Fibroblast of lung (primary cell): Measurements from ENCODE around the gene UBE2E2. TPM values are rescaled to one million over a fixed set of nuclear protein-coding genes. Genes with fewer than 3 reads are reported as not detected.

Experiments used
- DNase-seq, 2 donors: peaks; one replicate each; pipeline versions ENCODE4 v3.0.0 to v3.0.0-alpha.2; 2010; ENCODE audit warnings: low read depth in 2 of 2
- H2AFZ ChIP-seq: 2 replicates; pipeline ENCODE4 v1.5.1; 2012; ENCODE audit warnings: low read length, control low read depth, inconsistent platforms
- H3K27ac ChIP-seq: 2 replicates; pipeline ENCODE4 v1.5.1; 2011; ENCODE audit warnings: low read length, control low read depth; ENCODE audit not compliant: insufficient read depth
- H3K27me3 ChIP-seq: 2 replicates; pipeline ENCODE4 v1.5.1; 2011; ENCODE audit warnings: mild to moderate bottlenecking, low read length; ENCODE audit not compliant: control insufficient read depth, insufficient read depth
- H3K36me3 ChIP-seq: 2 replicates; pipeline ENCODE4 v1.5.1; 2011; ENCODE audit warnings: low read length; ENCODE audit not compliant: control insufficient read depth, insufficient read depth
- H3K4me1 ChIP-seq: 2 replicates; pipeline ENCODE4 v1.5.1; 2011; ENCODE audit warnings: low read length; ENCODE audit not compliant: control insufficient read depth, insufficient read depth; ENCODE audit errors: extremely low read depth
- H3K4me2 ChIP-seq: 2 replicates; pipeline ENCODE4 v1.5.1; 2011; ENCODE audit warnings: low read length, control low read depth; ENCODE audit not compliant: insufficient read depth; ENCODE audit errors: extremely low read depth
- H3K4me3 ChIP-seq, 4 experiments: fragments of 200-600 bp in 1 of 4; sonication (generic) in 1 of 4; replicated peaks in 1 of 4; 2 replicates each; pipeline ENCODE4 v1.5.1; 2011 to 2016; ENCODE audit warnings: low read length in 4 of 4, low read depth in 3 of 4, mild to moderate bottlenecking in 3 of 4, control low read depth in 2 of 4, inconsistent platforms in 1 of 4, mixed read lengths in 1 of 4; ENCODE audit not compliant: insufficient read depth in 1 of 4; ENCODE audit errors: control extremely low read depth in 1 of 4
- H3K79me2 ChIP-seq: 2 replicates; pipeline ENCODE4 v1.5.1; 2012; ENCODE audit warnings: mild to moderate bottlenecking, low read length, inconsistent platforms; ENCODE audit not compliant: control insufficient read depth, insufficient read depth
- H3K9ac ChIP-seq: 2 replicates; pipeline ENCODE4 v1.5.1; 2011; ENCODE audit warnings: mild to moderate bottlenecking, low read length, control low read depth; ENCODE audit not compliant: insufficient read depth
- H3K9me3 ChIP-seq: 2 replicates; pipeline ENCODE4 v1.5.1; 2012; ENCODE audit warnings: low read depth, low read length; ENCODE audit not compliant: control insufficient read depth, insufficient read depth
- H4K20me1 ChIP-seq: 2 replicates; pipeline ENCODE4 v1.5.1; 2011; ENCODE audit warnings: low read length; ENCODE audit not compliant: control insufficient read depth, insufficient read depth; ENCODE audit errors: extremely low read depth
- EZH2 ChIP-seq: IDR thresholded peaks from 2 replicates; pipeline ENCODE4 v1.5.1; 2012; ENCODE audit warnings: low read length, control low read depth, mild to moderate bottlenecking; ENCODE audit errors: missing control alignments
- polyA plus RNA-seq, 2 donors: library from polyadenylated mRNA; depleted of rRNA in 1 of 2; stranded (reverse) in 1 of 2; unstranded in 1 of 2; fragments of >200 nt; gene quantifications; 2 replicates each; pipeline ENCODE4 v1.2.1, GENCODE V29; 2011 to 2012; ENCODE audit warnings: missing spikeins in 1 of 2
- total RNA-seq: library from RNA; depleted of rRNA; stranded (reverse); fragments of >200 nt; gene quantifications from 2 replicates; pipeline ENCODE4 v1.2.1, GENCODE V29; 2014
- TF ChIP-seq, protein P1 (sequence below), 2 donors: IDR thresholded peaks in 1 of 2; conservative IDR thresholded peaks in 1 of 2; 1 replicate in 1 of 2; 2 replicates in 1 of 2; pipeline ENCODE4 v1.5.1; 2011 to 2012; ENCODE audit warnings: low read length in 2 of 2, control low read depth in 1 of 2, inconsistent platforms in 1 of 2, low read depth in 1 of 2, mild to moderate bottlenecking in 1 of 2

Gene UBE2E2
- total and polyA plus RNA-seq, 2 donors (not counting 1 experiment from before 2014, with no cell fraction given), result 79.8 to 127 TPM

DNA sequence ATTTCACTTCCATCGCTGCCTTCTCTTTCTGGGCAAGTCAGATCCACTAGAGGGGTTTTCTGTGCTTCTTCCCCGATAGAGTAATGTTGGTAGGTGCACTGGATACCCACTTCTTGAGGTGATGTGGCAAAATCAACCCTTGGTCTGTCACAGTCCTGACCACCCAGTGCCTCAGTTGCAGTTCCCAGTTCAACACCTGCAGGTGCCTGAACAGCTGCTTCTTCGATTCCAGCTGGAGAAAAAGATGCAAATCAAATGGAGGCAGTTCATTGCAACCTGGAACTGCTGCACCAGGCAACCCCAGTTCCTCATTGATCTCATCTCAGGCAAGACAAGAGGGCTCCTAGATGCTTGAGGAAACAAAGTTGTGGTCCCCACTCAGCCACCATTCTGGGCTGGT is 186.6 kb downstream of the UBE2E2 start:
- Histone ChIP-seq H3K4me1 (no peaks in the 10 kb centered on the region), H4K20me1 (peaks cover 2% of the 10 kb centered on the region), H2AFZ (no peak overlapping the region), H3K27ac (no peak overlapping the region), H3K27me3 (no peaks in the 10 kb centered on the region), H3K4me2 (no peak overlapping the region), H3K9ac (no peak overlapping the region), H3K4me3 (no peak overlapping the region), H3K36me3 (no peaks in the 10 kb centered on the region), H3K9me3 (no peaks in the 10 kb centered on the region), H3K79me2 (no peaks in the 10 kb centered on the region)
- no peak for DNase-seq
- TF ChIP-seq, protein P1, sequence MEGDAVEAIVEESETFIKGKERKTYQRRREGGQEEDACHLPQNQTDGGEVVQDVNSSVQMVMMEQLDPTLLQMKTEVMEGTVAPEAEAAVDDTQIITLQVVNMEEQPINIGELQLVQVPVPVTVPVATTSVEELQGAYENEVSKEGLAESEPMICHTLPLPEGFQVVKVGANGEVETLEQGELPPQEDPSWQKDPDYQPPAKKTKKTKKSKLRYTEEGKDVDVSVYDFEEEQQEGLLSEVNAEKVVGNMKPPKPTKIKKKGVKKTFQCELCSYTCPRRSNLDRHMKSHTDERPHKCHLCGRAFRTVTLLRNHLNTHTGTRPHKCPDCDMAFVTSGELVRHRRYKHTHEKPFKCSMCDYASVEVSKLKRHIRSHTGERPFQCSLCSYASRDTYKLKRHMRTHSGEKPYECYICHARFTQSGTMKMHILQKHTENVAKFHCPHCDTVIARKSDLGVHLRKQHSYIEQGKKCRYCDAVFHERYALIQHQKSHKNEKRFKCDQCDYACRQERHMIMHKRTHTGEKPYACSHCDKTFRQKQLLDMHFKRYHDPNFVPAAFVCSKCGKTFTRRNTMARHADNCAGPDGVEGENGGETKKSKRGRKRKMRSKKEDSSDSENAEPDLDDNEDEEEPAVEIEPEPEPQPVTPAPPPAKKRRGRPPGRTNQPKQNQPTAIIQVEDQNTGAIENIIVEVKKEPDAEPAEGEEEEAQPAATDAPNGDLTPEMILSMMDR (conservative IDR thresholded peaks at IDR 0.05 in 1 of 2, IDR thresholded peaks at IDR 0.05 in 1 of 2; ENCODE audit: low read depth in 1 of 2, low read length in 2 of 2), result no peak
- TF ChIP-seq EZH2, result no peak

DNA sequence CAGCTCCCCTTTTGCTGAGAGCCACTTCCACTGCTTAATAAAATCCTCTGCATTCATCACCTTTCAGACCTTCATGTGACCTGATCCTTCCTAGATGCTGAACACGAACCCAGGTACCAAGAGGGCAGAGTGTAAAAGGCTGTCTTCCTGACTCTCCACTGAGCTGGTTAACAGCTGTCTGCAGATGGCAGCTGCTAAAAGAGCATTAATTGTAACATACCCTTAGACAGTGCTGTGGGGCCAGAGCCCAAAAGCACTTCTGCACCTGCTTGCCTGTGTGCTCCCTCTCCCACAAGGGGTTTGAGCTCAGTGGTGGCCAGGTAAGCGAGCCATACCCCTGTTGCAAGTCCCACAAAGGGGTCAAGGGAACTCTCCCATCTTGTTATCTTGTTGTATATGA is 187.3 kb downstream of the UBE2E2 start:
- peaks cover 2% of the 10 kb centered on the region for H4K20me1 ChIP-seq
- no peak overlapping the region for H3K9ac ChIP-seq
- H2AFZ ChIP-seq, result no peak overlapping the region
- TF ChIP-seq, protein P1 (conservative IDR thresholded peaks at IDR 0.05 in 1 of 2, IDR thresholded peaks at IDR 0.05 in 1 of 2; ENCODE audit: low read depth in 1 of 2, low read length in 2 of 2), result no peak
- no peak for TF ChIP-seq EZH2
- no peaks in the 10 kb centered on the region for H3K27me3 ChIP-seq
- DNase-seq, result no peak
- no peaks in the 10 kb centered on the region for H3K36me3 ChIP-seq
- H3K4me1 ChIP-seq, result no peaks in the 10 kb centered on the region
- no peaks in the 10 kb centered on the region for H3K79me2 ChIP-seq
- H3K4me2 ChIP-seq, result no peak overlapping the region
- no peaks in the 10 kb centered on the region for H3K9me3 ChIP-seq
- H3K4me3 ChIP-seq, result no peak overlapping the region
- H3K27ac ChIP-seq, result no peak overlapping the region

DNA sequence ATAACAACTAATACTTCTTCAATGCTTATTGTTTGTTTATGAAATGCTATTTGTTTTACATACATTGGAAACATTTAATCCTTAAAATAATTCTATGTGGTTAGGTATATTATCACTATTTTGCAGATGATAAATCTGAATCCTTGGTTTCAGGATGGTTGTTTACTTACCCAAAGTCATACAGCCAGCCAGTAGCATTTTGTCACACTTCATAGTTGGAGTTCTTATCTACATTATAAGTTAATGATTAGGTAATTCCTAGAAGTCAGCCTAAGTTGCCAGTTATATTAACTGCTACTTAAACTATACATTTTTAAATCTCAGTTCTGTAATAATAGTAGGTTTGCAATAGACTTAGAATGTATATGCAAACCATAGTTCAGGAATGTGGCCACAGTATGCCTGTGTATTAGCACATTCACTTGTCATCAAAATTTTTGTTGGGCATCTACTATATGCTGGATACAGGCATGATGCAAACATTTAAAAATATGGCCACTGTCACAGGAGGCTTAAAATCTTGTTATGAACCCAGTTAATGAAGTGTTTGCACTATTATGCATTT is 187.9 kb downstream of the UBE2E2 start:
- Histone ChIP-seq H3K9ac (no peak overlapping the region), H3K9me3 (no peaks in the 10 kb centered on the region), H3K4me1 (no peaks in the 10 kb centered on the region), H3K4me2 (no peak overlapping the region), H3K27ac (no peak overlapping the region), H3K79me2 (no peaks in the 10 kb centered on the region), H2AFZ (no peak overlapping the region), H3K36me3 (no peaks in the 10 kb centered on the region), H4K20me1 (peaks cover 2% of the 10 kb centered on the region), H3K27me3 (no peaks in the 10 kb centered on the region), H3K4me3 (no peak overlapping the region)
- DNase-seq, result no peak
- no peak for TF ChIP-seq EZH2
- TF ChIP-seq, protein P1 (conservative IDR thresholded peaks at IDR 0.05 in 1 of 2, IDR thresholded peaks at IDR 0.05 in 1 of 2; ENCODE audit: low read depth in 1 of 2, low read length in 2 of 2), result no peak
